DOHH2 (cell line): Measurements from ENCODE around the gene CRTC3.

Experiments used
- CTCF ChIP-seq: fragments of 200-600 bp; sonication (generic); IDR thresholded peaks from one replicate; pipeline ENCODE4 v1.5.1; 2014; ENCODE audit warnings: antibody characterized with exemption, mild to moderate bottlenecking, low read depth, low read length; ENCODE audit not compliant: poor library complexity, severe bottlenecking
- EZH2phosphoT487 ChIP-seq: fragments of 200-600 bp; sonication (generic); IDR thresholded peaks from 2 replicates; pipeline ENCODE4 v1.6.1; 2017; ENCODE audit warnings: borderline replicate concordance, mild to moderate bottlenecking, antibody characterized with exemption, low read length, moderate library complexity, mixed read lengths

GRCh38 chr15:90500171-90500570, 29.6 kb upstream of the CRTC3 start:
- TF ChIP-seq CTCF (no peak), EZH2phosphoT487 (no peak)
